Spleen (tissue), 11 donors: ENCODE measurements around the gene REC8. TPM values are rescaled to one million over a fixed set of nuclear protein-coding genes. Genes with fewer than 3 reads are reported as not detected.

ENCODE experiments used
- DNase-seq: peaks from one replicate; pipeline ENCODE4 v3.0.0-alpha.2; 2020
- H3K27ac ChIP-seq, 8 donors: fragments of 200-600 bp; sonication (generic) in 7 of 8; 1 replicate in 4 of 8; 2 replicates in 4 of 8; pipeline versions ENCODE4 v1.5.0 to v1.8.0; 2016 to 2021; ENCODE audit warnings: inconsistent platforms in 4 of 8, mild to moderate bottlenecking in 4 of 8, moderate library complexity in 1 of 8
- H3K27me3 ChIP-seq, 7 donors: fragments of 200-600 bp; sonication (generic) in 6 of 7; replicated peaks in 1 of 7; 1 replicate in 4 of 7; 2 replicates in 3 of 7; pipeline versions ENCODE4 v1.5.0 to v1.8.0; 2016 to 2021; ENCODE audit warnings: inconsistent platforms in 3 of 7, mild to moderate bottlenecking in 1 of 7
- H3K36me3 ChIP-seq, 6 donors: fragments of 200-600 bp; sonication (generic) in 5 of 6; 1 replicate in 4 of 6; 2 replicates in 2 of 6; pipeline versions ENCODE4 v1.5.0 to v1.8.0; 2016 to 2021; ENCODE audit warnings: inconsistent platforms in 2 of 6
- H3K4me1 ChIP-seq, 6 donors: fragments of 200-600 bp; sonication (generic) in 5 of 6; 1 replicate in 3 of 6; 2 replicates in 3 of 6; pipeline versions ENCODE4 v1.5.0 to v1.8.0; 2016 to 2021; ENCODE audit warnings: inconsistent platforms in 3 of 6
- H3K4me3 ChIP-seq, 8 donors: fragments of 200-600 bp; sonication (generic) in 7 of 8; 1 replicate in 4 of 8; 2 replicates in 4 of 8; pipeline versions ENCODE4 v1.5.0 to v1.8.0; 2016 to 2021; ENCODE audit warnings: inconsistent platforms in 4 of 8, mild to moderate bottlenecking in 4 of 8, moderate library complexity in 2 of 8
- H3K9me3 ChIP-seq, 8 donors: fragments of 200-600 bp; sonication (generic) in 7 of 8; 1 replicate in 4 of 8; 2 replicates in 4 of 8; pipeline versions ENCODE4 v1.5.0 to v1.8.0; 2016 to 2021; ENCODE audit warnings: inconsistent platforms in 4 of 8
- CTCF ChIP-seq, 11 experiments: fragments of 200-600 bp in 7 of 11; fragments of 450-650 bp in 4 of 11; sonication (generic) in 4 of 11; IDR thresholded peaks in 8 of 11; conservative IDR thresholded peaks in 3 of 11; 1 replicate in 7 of 11; 2 replicates in 4 of 11; pipeline versions ENCODE4 v1.4.0 to v1.8.0; 2016 to 2021; ENCODE audit warnings: antibody characterized with exemption in 11 of 11, inconsistent platforms in 4 of 11, mild to moderate bottlenecking in 1 of 11
- POLR2A ChIP-seq, 3 donors: fragments of 450-650 bp; IDR thresholded peaks; one replicate each; pipeline ENCODE4 v1.5.1; 2017; ENCODE audit warnings: antibody characterized with exemption in 3 of 3, mild to moderate bottlenecking in 1 of 3
- POLR2AphosphoS5 ChIP-seq, 3 donors: sonication (generic); formaldehyde crosslinking; IDR thresholded peaks; one replicate each; pipeline ENCODE4 v1.5.1; 2017; ENCODE audit warnings: antibody characterized with exemption in 3 of 3
- WGBS, 5 donors: extraction: QIAGEN DNeasy Blood & Tissue Kit in 3 of 5; methylation state at CpG; one replicate each; pipeline versions ENCODE4 v1.1.5 to v1.1.7; 2013 to 2018; 5-methylcytosine and 5-hydroxymethylcytosine counted together
- intact Hi-C: fragments of 100-400 bp; cut with DNase I; formaldehyde crosslinking; loops from one replicate; pipeline ENCODE4 v1.15.0; 2023; ENCODE audit warnings: low total_unique reads
- polyA plus RNA-seq, 3 donors: library from polyadenylated mRNA; stranded (reverse); fragments of 200-250 nt; gene quantifications; one replicate each; pipeline ENCODE4 v1.2.1, GENCODE V29; 2013
- total RNA-seq, 7 donors: library from RNA; depleted of rRNA in 3 of 7; stranded (reverse); fragments of >200 nt in 3 of 7; fragmentation: NEBNext Ultra II Directional in 4 of 7; extraction: Animal tissue kit (Norgen Biotek cat#: 25700) in 4 of 7; gene quantifications; one replicate each; pipeline versions ENCODE4 v1.1.0 to v1.2.1, GENCODE V29; 2016 to 2021
- donor health status: healthy with polysubstance abuse.
- donor health status: DM: no; HTN: no; CAD: no; lungs with moderate emphysema.
- donor health status: DM: no; HTN: no; CAD: no.
- donor health status: Bipolar disorder and iron deficiency.
- donor health status: healthy.
- donor health status: DM: no; HTN: no; CAD: no.
- donor health status: DM: yes; HTN: yes; CAD: no.

REC8 gene
- total and polyA plus RNA-seq, 10 donors = 23.5 to 51.6 (median 40.2) TPM

DNA sequence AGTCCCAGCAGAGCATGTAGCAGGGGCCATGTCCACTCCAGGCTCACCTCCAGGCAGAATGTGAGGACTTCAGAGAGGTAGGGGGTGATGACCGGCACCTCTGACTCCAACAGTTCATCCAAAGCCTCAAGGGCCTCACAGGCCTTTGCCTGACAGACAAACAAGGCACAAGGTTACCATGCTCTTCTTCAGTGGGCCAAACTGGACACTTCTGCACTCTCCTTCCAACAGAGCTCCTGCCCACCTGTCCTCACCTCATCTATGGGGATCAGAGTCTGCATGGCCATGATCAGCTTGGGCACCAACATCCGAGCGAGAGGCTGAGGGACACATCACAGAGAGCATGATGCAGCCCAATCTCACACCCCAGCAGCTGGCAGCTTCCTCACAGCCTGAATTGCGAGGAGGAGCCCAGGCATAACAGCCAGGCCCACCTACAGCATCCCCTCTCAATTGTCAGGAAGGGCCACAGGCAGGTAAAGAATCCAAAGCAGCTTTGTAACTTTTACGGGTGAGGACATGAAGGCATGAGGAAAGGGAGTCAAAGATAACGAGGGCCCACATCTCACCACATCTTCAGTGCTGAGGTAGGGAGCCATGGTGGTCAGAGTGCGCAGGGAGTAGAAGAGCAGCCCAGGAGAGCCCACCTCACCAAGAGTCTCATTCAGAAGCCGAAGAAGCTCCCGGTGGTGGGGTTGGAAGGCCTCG, 15.1 kb downstream of the REC8 start:
- Histone ChIP-seq H3K9me3 (no peaks in the 10 kb centered on the region), H3K4me1 (peaks cover 13 to 52% (median 27%) of the 10 kb centered on the region in 6 donors), H3K27me3 (no peaks in the 10 kb centered on the region), H3K27ac (peak overlapping the region in 1 of 8 donors; percentile 81), H3K4me3 (no peak overlapping the region), H3K36me3 (peaks cover 0 to 71% (median 51%) of the 10 kb centered on the region in 6 donors)
- TF ChIP-seq POLR2A (IDR thresholded peaks at IDR 0.05) (no peak), CTCF (IDR thresholded peaks at IDR 0.05 in 8 of 11, conservative IDR thresholded peaks at IDR 0.05 in 3 of 11) (no peak), POLR2AphosphoS5 (IDR thresholded peaks at IDR 0.05) (no peak)
- WGBS, 5 donors = 89 to 96% (median 93%) methylated on average over 10 of the region's 10 CpGs
- no peak for DNase-seq
- intact Hi-C loops = no loop called here

DNA sequence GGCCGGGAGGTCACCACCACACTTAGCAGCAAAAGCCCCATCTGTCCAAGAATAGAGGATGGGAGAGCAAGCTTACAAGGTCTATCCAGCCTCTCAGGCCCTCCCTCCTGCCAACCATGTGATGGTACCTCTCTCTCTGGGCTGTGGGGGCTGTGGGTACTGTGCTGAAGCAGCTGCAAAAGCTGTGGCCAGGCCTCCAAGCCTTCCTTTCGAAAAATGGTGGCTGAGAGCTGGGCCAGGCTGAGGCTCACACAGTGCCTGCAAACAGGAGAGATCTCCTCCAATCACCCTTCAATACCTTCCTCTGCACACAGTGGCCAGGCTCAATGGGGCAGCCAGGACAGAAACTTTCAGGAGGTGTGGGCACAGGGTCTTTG, 15.6 kb downstream of the REC8 start:
- Histone ChIP-seq H3K4me3 (peak overlapping the region in 7 of 8 donors; percentile 64 to 90 (median 80)), H3K9me3 (no peaks in the 10 kb centered on the region), H3K36me3 (peaks cover 0 to 71% (median 51%) of the 10 kb centered on the region in 6 donors), H3K4me1 (peaks cover 13 to 57% (median 27%) of the 10 kb centered on the region in 6 donors), H3K27ac (peak overlapping the region in 3 of 8 donors; percentile 76 to 87 (median 81)), H3K27me3 (no peaks in the 10 kb centered on the region)
- WGBS, 5 donors = 69 to 100% (median 84%) methylated on average over 1 to 2 of the region's 2 CpGs
- intact Hi-C loops = no loop called here
- TF ChIP-seq CTCF (IDR thresholded peaks at IDR 0.05 in 8 of 11, conservative IDR thresholded peaks at IDR 0.05 in 3 of 11) (no peak), POLR2AphosphoS5 (IDR thresholded peaks at IDR 0.05) (no peak), POLR2A (IDR thresholded peaks at IDR 0.05) (no peak)
- DNase-seq = no peak

- DNase-seq = peak; percentile 97
- H3K27ac ChIP-seq = peak within 1 kb of the TSS; percentile 47 to 87 (median 69)
- WGBS, 5 donors = 0 to 1% (median 0%) methylated on average over 45 to 65 of the region's 65 CpGs
- no peaks in the 10 kb centered on the region for H3K27me3 ChIP-seq
- intact Hi-C loops = no loop called here
- H3K9me3 ChIP-seq = no peaks in the 10 kb centered on the region
- peaks cover 13 to 63% (median 27%) of the 10 kb centered on the region in 6 donors for H3K4me1 ChIP-seq
- peak in 2 of 3 donors; percentile 19 to 49 for TF ChIP-seq POLR2A (IDR thresholded peaks at IDR 0.05)
- TF ChIP-seq POLR2AphosphoS5 (IDR thresholded peaks at IDR 0.05) = peak; percentile 88 to 89 (median 89)
- peak in 1 of 11 experiments; percentile 17 for TF ChIP-seq CTCF (IDR thresholded peaks at IDR 0.05 in 8 of 11, conservative IDR thresholded peaks at IDR 0.05 in 3 of 11)
- H3K4me3 ChIP-seq = peak within 1 kb of the TSS; percentile 64 to 90 (median 78)
- peaks cover 0 to 70% (median 44%) of the 10 kb centered on the region in 6 donors for H3K36me3 ChIP-seq
Measured at GRCh38 chr14:24188251-24189058, 16.6 kb downstream of the REC8 start, which contains the start of gene IPO4. IPO4 (minus strand) TSS chr14:24188816; CDS start chr14:24188787, 29 bp downstream.

GRCh38 chr14:24189059-24189375, 17.1 kb downstream of the REC8 start:
- H3K4me1 ChIP-seq = peaks cover 15 to 67% (median 29%) of the 10 kb centered on the region in 6 donors
- H3K27me3 ChIP-seq = no peaks in the 10 kb centered on the region
- no peaks in the 10 kb centered on the region for H3K9me3 ChIP-seq
- 0 to 2% (median 1%) methylated on average over 3 of the region's 3 CpGs for WGBS, 5 donors
- peaks cover 0 to 65% (median 39%) of the 10 kb centered on the region in 6 donors for H3K36me3 ChIP-seq
- peak overlapping the region; percentile 1 to 87 (median 69) for H3K27ac ChIP-seq
- intact Hi-C loops = no loop called here
- H3K4me3 ChIP-seq = peak overlapping the region; percentile 64 to 90 (median 78)
- TF ChIP-seq POLR2A (IDR thresholded peaks at IDR 0.05) (no peak), POLR2AphosphoS5 (IDR thresholded peaks at IDR 0.05) (no peak), CTCF (IDR thresholded peaks at IDR 0.05 in 8 of 11, conservative IDR thresholded peaks at IDR 0.05 in 3 of 11) (no peak)
- no peak for DNase-seq
